GM21786 (cell line): ENCODE measurements around the gene LRP1.

Source experiments
- ATAC-seq: cut with Tn5 transposase; IDR thresholded peaks from one replicate; pipeline ENCODE4 v1.9.1; 2021; ENCODE audit not compliant: unreplicated experiment

Gene LRP1

GRCh38 chr12:57208631-57209282 is 80.5 kb downstream of the LRP1 start:
- no peak for ATAC-seq

- ATAC-seq, result no peak
Observed at GRCh38 chr12:57209916-57210315, 81.6 kb downstream of the LRP1 start.

- no peak for ATAC-seq
Observed at GRCh38 chr12:57210461-57210860, 82.2 kb downstream of the LRP1 start.

GRCh38 chr12:57210926-57211692 is 82.8 kb downstream of the LRP1 start:
- no peak for ATAC-seq

GRCh38 chr12:57211791-57212700 is 83.8 kb downstream of the LRP1 start:
- no peak for ATAC-seq

GRCh38 chr12:57212701-57213057 is 84.4 kb downstream of the LRP1 start:
- no peak for ATAC-seq

- no peak for ATAC-seq
Observed at GRCh38 chr12:57213058-57213715, 84.9 kb downstream of the LRP1 start.

GRCh38 chr12:57213763-57214397 is 85.6 kb downstream of the LRP1 start:
- no peak for ATAC-seq

- peak; percentile 42 for ATAC-seq
Observed at GRCh38 chr12:57214398-57214781, 86.1 kb downstream of the LRP1 start.

GRCh38 chr12:57215065-57215464 is 86.8 kb downstream of the LRP1 start:
- no peak for ATAC-seq

GRCh38 chr12:57215668-57216013 is 87.4 kb downstream of the LRP1 start:
- ATAC-seq, result no peak

- ATAC-seq, result no peak
Observed at GRCh38 chr12:57216014-57216911, 88.0 kb downstream of the LRP1 start, which contains the start of gene NXPH4. NXPH4 (plus strand) TSS chr12:57216794; CDS start chr12:57216970, 176 bp downstream.

GRCh38 chr12:57216921-57217879 is 88.9 kb downstream of the LRP1 start:
- no peak for ATAC-seq

GRCh38 chr12:57218030-57218853 is 90.0 kb downstream of the LRP1 start:
- no peak for ATAC-seq

- no peak for ATAC-seq
Observed at GRCh38 chr12:57219205-57219992, 91.1 kb downstream of the LRP1 start.

- ATAC-seq, result no peak
Observed at GRCh38 chr12:57219993-57220754, 91.9 kb downstream of the LRP1 start.
